Measurements from ENCODE around the gene PCBP3.
"Not testable (repeated sequence)": the region's sequence is repeated elsewhere in the genome, so short reads cannot be mapped to it uniquely, and the experiment has no call there.

PCBP3 gene

DNA sequence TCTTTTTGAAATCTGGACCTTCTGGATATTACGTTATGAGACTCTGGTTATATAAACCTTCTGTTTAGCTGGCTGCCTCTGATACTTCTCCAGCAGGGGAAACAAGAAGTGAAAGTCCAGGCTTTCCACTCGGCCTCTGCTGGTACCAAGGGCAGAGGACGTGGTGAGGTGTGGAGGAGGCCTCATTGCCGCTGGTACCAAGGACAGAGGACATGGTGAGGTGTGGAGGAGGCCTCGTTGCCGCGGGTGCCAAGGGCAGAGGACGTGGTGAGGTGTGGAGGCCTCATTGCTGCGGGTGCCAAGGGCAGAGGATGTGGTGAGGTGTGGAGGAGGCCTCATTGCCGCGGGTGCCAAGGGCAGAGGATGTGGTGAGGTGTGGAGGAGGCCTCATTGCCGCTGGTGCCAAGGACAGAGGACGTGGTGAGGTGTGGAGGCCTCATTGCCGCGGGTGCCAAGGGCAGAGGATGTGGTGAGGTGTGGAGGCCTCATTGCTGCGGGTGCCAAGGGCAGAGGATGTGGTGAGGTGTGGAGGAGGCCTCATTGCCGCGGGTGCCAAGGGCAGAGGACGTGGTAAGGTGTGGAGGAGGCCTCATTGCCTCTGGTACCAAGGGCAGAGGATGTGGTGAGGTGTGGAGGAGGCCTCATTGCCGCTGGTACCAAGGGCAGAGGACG lies 242.5 kb downstream of the PCBP3 start:
- DNase-seq, result peak; percentile 54

DNA sequence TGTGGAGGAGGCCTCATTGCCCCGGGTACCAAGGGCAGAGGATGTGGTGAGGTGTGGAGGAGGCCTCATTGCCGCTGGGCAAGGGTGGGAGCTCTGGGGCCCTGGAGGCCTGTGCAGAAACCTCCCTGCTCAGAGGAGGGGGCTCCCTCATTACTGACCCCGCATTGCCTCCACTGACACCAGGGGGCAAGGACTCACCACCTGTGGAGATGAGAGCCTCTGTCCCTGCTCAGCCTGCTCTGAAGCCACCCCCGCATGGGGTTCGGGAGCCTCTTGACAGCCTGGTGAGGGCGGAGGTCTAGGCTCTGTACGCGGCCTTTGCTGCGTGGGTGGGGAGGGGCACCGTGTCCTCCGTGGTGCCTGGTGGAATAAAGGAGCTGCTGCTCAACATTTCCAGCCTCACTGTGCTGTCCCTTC lies 243.1 kb downstream of the PCBP3 start:
- peak; percentile 24 for DNase-seq

DNA sequence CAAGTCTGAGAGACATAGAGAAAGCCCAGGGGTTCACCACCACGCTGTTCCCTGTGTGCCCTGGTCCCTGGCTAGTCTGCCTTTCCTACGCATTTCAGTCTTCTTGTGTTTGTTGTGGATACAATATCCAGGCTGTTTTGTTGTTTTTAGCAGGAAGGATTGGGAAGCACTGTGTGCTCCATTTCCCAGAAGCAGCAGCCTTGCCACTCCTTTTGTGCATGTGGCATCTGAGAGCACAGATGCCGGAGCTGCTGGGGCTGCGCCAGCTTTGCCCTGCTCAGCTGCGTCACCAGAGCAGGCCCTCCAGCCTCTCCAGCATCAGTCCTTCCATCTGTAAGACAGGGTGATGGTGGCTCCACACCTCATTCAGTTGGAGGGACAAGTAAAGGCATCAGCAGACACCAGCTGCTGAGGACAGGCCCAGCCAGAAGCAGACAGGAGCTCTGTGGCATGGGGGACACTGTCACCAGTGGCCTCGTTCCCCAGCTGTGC lies 243.6 kb downstream of the PCBP3 start:
- DNase-seq, result no peak

DNA sequence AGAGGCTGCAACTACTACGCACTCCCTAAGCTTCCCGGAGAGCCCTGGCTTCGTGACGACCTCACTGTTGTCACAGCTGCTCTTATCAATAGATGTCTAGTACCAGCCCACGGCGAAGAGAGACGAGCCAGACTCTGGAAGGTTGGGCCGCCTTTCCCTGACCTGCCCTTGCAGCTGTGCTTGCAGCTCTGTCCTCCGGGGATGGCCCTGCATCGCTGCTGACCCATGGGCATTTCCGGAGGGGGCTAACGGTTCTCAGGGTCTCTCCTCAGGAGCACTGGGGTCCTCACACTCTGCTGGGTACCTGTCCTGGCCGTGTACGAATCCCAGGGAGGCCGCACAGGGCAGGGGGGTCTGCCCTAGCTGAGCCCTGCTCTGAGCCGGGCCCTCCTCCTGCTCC lies 244.3 kb downstream of the PCBP3 start:
- DNase-seq, result no peak

DNA sequence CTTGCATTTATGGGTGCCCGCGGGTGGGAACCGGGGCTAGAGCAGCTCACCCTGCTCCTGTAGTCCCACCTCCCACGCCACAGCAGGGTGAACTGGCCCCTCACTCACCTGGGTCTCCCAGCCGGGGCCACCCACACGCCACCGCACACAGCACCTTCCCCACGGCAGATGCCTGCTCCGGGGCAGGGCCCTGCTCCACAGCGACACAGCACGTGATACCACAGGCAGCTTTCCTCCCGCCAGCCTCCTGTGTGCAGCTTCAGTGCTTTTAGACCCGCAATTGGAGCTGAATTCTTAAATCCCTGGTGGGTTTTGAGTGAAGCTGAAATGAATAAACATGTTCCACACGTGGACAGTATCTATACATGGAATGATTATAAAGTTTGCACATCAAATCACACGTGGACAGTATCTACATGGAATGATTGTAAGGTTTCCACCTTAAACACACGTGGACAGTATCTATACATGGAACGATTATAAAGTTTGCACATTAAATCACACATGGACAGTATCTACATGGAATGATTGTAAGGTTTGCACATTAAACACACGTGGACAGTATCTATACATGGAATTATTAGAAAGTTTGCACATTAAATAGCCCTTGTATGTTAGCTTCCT lies 245.0 kb downstream of the PCBP3 start:
- no peak for DNase-seq

DNA sequence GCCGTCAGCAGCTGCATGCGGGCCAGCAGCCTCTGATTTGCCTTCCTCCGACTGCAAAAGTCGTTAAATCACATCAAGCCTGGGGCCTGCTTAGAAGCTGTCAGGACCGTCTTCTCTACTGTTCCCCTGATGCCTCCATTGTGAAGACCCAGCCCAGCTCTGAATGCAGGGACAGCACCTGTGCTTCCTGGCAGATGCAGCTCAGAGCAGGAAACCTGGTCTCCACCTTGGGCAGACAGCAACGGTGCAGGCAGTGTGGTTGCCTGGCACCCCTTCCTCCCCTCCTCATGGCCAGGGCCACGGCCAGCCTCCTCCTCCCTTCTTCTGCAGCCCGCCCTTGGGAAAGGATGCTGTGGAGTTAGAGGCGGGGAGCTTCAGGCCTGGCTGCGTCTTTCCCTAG lies 245.7 kb downstream of the PCBP3 start:
- no peak for DNase-seq

DNA sequence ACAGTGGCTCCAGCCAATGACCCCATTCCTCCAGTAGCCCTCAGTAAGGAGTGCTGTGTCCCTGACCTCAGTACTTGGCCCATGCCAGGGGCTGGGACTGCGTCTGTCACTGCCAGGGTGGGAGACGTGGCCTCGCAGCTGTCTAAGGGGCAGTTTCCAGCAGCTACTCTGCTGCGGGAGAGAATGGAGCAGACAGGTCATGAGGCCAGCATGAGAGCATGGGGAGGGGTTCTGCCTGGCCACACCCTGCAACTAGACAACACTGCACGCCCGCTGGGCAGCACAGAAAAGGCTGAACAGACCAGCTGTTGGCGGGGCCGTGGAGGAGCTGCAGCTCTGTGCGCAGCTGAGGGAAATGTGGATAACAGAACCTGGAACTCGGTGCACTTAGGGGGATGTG lies 246.4 kb downstream of the PCBP3 start:
- DNase-seq, result no peak

DNA sequence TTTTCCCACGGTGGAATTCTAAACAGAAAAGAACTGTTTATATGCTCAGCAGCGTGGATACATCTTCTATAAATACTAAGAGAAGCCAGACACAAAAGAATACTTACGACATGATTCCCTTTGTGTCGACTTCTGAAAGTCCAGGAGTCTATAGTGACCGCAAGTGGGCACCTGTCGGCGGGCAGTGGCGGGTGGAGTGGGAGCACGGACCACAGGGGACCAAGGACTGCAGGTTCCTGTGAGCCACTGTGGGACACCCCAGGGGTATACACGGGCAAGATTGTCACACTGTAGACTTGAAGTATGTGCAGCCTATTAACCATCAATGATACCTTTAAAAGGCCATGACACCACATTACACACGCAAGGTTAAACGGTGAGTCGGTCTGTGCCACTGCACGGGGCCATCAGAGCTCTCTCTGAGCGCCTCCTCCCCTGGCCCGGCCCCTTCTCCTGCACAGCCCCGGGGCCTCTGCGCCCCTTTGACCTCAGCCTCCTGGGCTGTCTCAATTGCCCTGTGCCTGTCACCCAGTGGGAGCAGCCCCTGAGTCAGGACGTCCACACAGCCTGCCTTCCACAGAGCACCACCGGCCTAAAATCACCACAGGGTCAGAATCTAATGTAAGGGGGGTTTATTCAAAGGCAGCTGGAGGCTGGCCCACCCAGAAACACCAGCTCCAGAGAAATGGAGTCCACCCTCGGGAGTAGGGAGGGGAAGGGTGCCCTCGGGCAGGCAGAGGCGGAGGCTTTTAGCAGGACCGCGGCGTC lies 248.0 kb downstream of the PCBP3 start:
- DNase-seq, result no peak

DNA sequence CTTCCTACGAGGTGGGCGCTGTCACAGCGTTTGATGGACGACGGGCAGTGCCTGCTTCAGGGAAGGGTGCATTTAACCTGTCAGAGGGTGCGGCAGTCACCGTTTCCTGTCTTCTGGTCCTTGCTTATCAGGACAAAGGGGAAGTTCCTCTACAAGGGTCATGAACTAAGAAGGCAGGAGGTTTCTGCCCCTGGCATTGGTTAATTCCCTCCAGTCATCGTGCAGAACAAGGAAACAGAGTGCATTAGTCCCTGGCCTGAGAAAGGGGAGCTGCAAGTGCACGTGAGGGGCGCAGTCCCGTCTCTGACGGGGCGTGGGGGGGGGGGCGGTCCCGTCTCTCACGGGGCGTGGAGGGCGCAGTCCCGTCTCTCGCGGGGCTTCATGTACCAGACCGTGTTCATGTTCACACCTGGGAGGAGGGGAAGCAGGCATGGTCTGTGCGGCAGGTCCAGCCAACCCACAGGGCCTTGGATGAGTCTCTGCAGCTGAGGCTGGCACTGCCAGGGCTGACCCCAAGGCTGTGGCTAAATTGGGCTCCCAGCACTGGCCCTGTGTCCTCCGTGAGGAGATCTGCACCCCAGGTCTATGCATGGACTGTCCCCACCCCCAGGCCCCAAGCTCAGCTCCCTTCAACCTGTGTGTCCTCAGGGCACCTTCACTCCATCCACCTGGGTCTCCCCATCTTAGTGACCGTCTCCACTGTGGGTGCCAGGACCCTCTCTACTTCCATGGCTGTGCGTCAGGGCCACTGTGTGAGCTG lies 248.8 kb downstream of the PCBP3 start:
- no peak for DNase-seq

DNA sequence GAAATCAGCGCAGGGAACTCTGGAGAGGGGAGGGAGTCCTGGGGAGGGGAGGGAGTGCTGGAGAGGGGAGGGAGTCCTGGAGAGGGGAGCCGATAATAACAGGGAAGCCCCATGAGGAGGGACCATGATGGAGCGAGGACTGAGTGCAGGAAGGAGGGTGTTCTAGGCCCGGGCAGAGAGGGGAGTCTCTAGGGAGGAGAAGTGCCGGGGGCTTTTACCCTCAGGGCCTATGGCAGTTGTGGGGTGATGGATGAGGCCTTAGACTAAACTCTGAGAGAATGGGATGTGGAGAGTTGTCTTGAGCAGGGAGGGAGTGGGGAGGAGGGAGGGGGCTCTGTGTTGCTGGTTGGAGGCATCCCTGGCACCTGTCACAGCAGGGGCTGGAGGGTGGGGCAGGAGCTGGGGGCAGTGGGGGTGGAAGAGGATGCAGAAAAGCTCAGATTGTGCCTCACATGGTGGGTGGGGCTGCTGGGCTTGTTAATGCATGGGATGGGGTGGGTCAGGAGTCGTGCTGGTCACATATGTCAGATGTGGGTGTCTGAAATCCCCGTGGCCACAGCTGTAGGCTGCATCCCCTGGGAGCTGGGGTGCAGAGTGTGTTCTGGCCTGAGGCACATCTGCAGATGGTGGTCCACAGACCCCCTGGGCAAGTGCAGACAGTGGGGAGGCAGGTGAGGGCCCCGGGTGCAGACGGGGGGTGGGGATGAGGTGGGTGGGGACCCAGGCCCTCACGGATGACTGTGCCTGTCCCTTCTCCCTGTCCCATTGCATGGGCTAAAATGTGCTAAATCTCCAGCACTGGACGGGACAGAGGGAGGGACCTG lies 249.6 kb downstream of the PCBP3 start:
- DNase-seq, result no peak

DNA sequence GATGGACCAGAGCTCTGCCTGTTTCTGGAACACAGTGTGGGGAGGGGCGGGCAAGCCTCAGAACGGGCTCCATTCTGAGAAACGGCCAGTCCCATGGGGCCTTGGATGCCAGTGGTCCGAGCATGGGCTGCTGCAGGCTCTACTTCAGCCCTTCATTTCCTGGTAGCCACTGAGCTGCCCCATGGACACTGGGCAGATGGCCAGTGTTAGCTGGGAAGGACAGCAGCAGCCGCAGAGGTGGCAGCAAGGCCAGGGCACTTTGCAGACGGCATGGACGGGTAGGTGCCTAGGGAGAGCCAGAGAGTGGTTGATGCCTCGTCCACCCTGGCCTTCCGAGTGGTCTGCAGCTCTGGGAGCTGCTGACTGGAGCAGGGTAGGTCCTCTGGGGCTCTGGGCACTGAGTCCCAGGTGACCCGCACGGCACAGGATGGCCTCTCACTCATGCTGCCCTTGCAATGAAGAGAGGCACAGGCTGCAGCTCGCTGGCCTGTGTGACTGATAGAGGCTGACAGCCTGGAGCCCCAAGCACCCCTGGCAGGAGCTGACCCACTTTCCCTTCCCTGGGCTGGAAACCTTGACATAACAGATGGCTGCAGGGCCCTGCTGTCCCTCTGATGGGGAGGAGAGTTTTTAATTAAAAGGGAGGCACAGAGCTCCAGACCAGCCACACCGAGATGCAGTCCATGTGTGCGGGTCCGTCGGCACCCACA lies 250.4 kb downstream of the PCBP3 start:
- DNase-seq, result no peak

DNA sequence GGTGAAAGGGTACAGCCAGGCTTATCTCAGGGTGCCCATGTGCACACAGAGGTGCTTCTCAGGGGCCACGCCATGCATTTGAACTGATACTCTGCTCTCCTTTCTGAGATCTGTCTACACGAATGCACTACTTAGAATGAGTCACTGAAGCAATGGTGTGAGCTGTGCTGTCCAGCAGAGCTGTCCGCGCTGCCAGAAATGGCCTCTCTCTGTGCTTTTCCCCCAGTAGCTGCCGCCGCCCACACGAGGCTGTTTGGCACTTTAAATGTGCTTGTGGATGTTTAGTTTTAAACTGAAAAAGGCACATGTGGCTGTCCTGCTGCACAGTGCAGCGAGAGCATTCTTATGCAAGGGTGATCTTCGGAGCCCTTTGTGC lies 250.9 kb downstream of the PCBP3 start:
- no peak for DNase-seq

DNA sequence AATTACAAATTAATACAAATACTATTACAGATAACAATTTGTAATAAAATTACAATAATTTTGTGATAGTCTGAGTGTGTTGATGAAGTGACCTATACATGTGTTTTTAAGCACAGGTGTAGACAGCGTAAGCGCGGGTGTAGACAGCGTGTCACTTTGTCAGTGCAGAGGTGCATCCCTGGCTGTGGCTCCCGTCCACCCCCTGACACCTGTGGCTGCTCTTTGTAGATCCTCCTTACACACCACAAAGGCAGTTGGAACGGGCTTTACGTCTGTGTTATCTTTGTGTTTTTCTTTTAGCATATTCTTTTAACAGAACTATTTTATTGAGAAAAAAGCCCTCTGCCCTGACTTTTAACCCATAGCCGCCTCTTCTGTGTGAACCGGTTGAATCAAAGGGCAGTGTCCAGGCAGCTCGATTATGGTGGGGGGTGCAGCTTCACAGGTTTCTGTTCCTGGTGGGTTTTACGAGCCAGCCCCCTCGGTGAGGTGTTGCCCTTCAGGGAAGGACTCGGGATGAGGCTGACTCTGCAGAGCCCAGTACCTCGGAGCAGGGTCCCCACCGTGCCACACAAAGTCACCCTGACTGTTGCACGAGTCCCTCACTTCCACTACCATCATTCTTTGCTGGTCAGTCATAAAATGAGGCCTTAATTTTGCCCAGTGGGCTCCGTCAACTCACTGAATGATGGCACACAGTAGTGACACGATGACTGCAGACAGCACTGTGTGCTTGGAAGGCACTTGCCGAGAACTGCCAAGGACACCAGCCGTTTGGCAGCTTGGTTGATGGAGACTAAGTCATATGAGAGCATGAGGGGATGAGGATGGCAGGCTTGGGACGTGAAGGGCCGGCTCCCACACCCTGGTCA lies 251.6 kb downstream of the PCBP3 start:
- DNase-seq, result no peak

DNA sequence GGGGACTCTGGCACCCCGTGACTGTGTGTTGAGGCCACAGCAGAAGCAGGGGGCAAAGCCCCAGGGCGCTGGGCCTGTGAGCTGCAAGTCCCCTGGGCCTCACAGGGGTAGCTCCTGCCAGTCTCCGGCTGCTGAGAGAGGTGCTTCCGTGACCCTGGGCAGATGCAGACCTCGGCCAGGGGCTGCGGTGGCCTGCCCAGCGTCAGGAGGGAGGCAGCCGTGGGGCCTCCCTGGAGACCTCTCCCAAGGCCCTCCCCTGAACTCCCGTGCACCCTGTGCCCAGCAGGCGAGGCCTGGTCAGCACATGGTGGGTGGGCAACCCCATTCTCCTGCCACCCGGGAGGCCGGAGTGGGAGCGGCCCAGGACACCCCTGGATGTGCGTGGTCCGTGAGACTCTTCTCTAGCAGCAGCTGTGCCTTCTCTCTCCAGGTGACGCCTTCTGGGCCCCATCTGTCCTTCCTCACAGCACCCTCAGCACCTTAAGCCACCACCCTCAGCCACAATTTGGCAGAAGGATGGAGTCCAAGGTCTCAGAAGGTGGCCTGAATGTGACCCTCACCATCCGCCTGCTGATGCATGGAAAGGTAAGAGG lies 252.3 kb downstream of the PCBP3 start:
- no peak for DNase-seq

DNA sequence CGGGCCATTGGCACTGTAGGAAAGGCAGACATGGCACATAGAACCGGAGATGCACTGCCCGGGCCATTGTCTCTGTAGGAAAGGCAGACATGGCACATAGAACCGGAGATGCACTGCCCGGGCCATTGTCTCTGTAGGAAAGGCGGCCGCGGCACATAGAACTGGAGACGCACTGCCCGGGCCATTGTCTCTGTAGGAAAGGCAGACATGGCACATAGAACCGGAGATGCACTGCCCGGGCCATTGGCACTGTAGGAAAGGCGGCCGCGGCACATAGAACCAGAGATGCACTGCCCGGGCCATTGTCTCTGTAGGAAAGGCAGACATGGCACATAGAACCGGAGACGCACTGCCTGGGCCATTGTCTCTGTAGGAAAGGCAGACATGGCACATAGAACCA lies 252.9 kb downstream of the PCBP3 start:
- not testable (repeated sequence) for DNase-seq

DNA sequence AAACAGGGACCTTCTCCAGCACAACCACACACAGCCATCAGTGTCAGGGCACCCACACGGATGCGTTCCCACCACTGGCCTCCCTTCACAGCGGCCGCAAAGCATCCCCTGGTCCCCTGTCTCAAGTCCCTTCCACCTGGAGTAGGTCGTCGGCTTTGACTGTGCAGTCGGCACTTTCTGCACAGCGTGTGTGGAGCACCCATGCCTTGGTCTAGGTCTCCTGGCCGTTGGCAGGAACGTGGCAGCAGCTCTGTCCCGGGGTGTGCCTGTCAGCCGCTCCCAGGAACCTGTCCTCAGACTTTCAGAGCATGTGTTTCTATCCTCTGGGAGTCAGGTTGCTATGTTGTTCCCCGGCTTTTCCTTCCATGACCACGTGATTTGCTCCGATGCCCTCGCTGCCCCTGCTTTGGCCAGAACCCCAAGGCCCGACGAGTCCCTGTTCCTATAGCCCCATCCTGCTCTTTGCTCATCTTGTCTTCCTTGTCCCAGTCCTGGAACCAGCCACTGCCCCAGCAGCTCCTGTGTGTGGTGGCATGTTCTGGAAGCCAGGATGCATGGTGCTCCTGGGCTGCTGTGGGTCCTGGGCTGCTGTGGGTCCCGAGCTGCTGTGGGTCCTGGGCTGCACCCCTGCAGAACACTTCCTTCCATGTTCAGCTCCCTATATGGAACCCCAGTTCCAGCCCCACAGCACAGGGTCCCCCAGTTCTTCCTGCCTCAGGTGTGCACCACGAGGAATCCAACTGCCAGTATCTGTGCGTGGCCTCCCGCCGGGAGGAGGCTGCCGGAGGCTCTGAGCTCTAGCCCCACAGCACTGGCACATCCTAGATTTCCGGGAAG lies 253.9 kb downstream of the PCBP3 start:
- no peak for DNase-seq

DNA sequence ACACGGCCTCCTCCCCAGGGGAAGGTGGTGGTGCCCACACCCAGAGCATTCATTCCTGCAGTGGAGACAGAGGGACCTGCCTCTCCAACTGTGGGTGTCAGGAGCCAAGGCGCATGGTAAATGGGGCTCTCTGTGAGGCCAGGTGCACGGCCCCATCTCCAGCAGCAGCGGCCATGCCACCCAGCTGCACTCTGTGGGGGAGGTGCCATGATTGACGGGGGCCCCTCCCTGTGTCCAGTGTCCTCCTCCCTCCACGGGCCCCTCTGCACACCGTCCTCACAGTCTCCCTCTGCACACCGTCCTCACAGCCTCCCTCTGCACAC lies 254.5 kb downstream of the PCBP3 start:
- no peak for DNase-seq

DNA sequence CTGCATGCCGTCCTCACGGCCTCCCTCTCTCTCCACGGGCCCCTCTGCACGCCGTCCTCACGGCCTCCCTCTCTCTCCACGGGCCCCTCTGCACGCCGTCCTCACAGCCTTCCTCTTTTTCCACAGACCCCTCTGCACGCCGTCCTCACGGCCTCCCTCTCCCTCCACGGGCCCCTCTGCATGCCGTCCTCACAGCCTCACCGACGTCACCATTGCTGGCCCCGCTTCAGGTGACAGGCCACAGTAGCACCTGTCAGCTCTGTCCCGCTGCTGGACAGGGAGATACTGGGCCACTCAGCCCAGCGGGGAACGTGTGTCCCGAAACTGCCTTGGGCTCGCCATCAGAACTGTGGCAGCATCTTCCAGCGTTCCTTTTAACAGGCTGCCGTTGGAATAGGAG lies 255.3 kb downstream of the PCBP3 start:
- DNase-seq, result no peak

DNA sequence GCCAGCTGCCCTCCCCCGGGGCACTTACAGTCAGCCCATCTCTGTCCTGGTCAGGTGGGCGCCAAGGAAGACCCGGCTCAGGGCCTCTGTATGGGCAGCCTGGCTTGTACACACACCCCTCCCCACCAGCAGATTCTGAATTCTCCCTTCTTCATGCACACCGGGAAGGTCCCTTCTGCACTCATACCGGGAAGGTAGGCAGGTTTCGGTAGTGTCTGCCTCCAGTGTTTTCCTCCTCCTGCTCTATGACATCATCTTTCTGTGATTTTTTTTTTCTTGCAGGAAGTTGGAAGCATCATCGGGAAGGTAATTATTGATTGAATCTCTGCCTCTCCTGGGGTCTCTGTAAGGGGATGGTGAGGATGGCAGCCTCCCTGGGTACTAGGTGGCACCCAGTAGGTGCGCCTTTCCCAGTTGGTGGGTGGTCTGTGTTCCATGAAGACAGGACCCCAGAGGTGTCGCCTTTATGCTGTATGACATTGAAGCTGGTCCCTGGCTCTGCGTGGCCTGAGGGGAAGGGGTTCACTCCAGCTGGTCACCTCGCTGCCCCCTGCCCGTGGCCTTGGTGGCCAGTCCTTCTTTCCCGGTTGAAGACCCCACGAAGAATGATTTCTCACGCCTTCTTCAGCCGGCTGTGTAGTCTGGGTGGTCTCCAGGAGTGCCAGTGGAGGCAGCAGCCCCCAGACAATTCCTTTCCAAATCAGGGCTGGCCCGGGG lies 255.9 kb downstream of the PCBP3 start:
- DNase-seq, result no peak
